ENCODE measurements around the gene GPR158.
"Not testable (repeated sequence)": the region's sequence is repeated elsewhere in the genome, so short reads cannot be mapped to it uniquely, and the experiment has no call there.

The GPR158 gene

GRCh38 chr10:25297466-25297865 lies 122.7 kb downstream of the GPR158 start:
- no peak overlapping the region for H3K4me3 ChIP-seq
- H3K27ac ChIP-seq: no peak overlapping the region
- no peak for DNase-seq (ENCODE audit: low spot score)
- no peak for TF ChIP-seq CTCF (IDR thresholded peaks at IDR 0.05)

- DNase-seq (ENCODE audit: low spot score): no peak
- Histone ChIP-seq H3K4me3 (no peak overlapping the region), H3K27ac (no peak overlapping the region)
- TF ChIP-seq CTCF (IDR thresholded peaks at IDR 0.05): no peak
These were observed 125.3 kb downstream of the GPR158 start for GRCh38 chr10:25300073-25300472.

- no peak overlapping the region for H3K4me3 ChIP-seq
- DNase-seq (ENCODE audit: low spot score): no peak
- no peak for TF ChIP-seq CTCF (IDR thresholded peaks at IDR 0.05)
- no peak overlapping the region for H3K27ac ChIP-seq
These were observed 129.8 kb downstream of the GPR158 start for GRCh38 chr10:25304606-25305005.

GRCh38 chr10:25306386-25306785 lies 131.6 kb downstream of the GPR158 start:
- TF ChIP-seq CTCF (IDR thresholded peaks at IDR 0.05): no peak
- Histone ChIP-seq H3K4me3 (no peak overlapping the region), H3K27ac (no peak overlapping the region)
- DNase-seq (ENCODE audit: low spot score): no peak

- no peak for DNase-seq (ENCODE audit: low spot score)
- no peak overlapping the region for H3K4me3 ChIP-seq
- TF ChIP-seq CTCF (IDR thresholded peaks at IDR 0.05): no peak
- no peak overlapping the region for H3K27ac ChIP-seq
These were observed 133.5 kb downstream of the GPR158 start for GRCh38 chr10:25308278-25308677.

- not testable (repeated sequence) for H3K27ac ChIP-seq; DNase-seq (ENCODE audit: low spot score); H3K4me3 ChIP-seq
These were observed 142.9 kb downstream of the GPR158 start for GRCh38 chr10:25317596-25318211.

GRCh38 chr10:25327273-25327672 lies 152.5 kb downstream of the GPR158 start:
- H3K4me3 ChIP-seq: no peak overlapping the region
- no peak for DNase-seq (ENCODE audit: low spot score)
- TF ChIP-seq CTCF (IDR thresholded peaks at IDR 0.05): no peak
- H3K27ac ChIP-seq: no peak overlapping the region

GRCh38 chr10:25328361-25328760 lies 153.6 kb downstream of the GPR158 start:
- DNase-seq (ENCODE audit: low spot score): no peak
- TF ChIP-seq CTCF (IDR thresholded peaks at IDR 0.05): no peak
- Histone ChIP-seq H3K4me3 (no peak overlapping the region), H3K27ac (no peak overlapping the region)

- DNase-seq (ENCODE audit: low spot score); H3K27ac ChIP-seq; H3K4me3 ChIP-seq: not testable (repeated sequence)
These were observed 154.8 kb downstream of the GPR158 start for GRCh38 chr10:25329587-25329986.

All from coronary artery (tissue), 2 donors.